GM18909 (cell line): ENCODE data around the gene APOL4.
"Not testable (repeated sequence)": the region's sequence is repeated elsewhere in the genome, so short reads cannot be mapped to it uniquely, and the experiment has no call there.

Experiments used
- ATAC-seq: cut with Tn5 transposase; IDR thresholded peaks from one replicate; pipeline ENCODE4 v1.9.1; 2021; ENCODE audit warnings: mild to moderate bottlenecking; ENCODE audit not compliant: unreplicated experiment, poor library complexity

APOL4 gene

GRCh38 chr22:36232715-36233401 lies 31.2 kb upstream of the APOL4 start:
- no peak for ATAC-seq

GRCh38 chr22:36231051-36231450 lies 29.4 kb upstream of the APOL4 start:
- ATAC-seq, result not testable (repeated sequence)

- not testable (repeated sequence) for ATAC-seq
Measured at GRCh38 chr22:36229649-36230048, 28.0 kb upstream of the APOL4 start.

- ATAC-seq, result no peak
Measured at GRCh38 chr22:36228944-36229343, 27.3 kb upstream of the APOL4 start.

- ATAC-seq, result not testable (repeated sequence)
Measured at GRCh38 chr22:36228369-36228768, 26.8 kb upstream of the APOL4 start.

- no peak for ATAC-seq
Measured at GRCh38 chr22:36227806-36228205, 26.2 kb upstream of the APOL4 start.

GRCh38 chr22:36227396-36227795 lies 25.8 kb upstream of the APOL4 start:
- ATAC-seq, result no peak

GRCh38 chr22:36226189-36226588 lies 24.6 kb upstream of the APOL4 start:
- ATAC-seq, result no peak

- ATAC-seq, result no peak
Measured at GRCh38 chr22:36225333-36225922, 23.8 kb upstream of the APOL4 start.

GRCh38 chr22:36224245-36224644 lies 22.6 kb upstream of the APOL4 start:
- no peak for ATAC-seq

GRCh38 chr22:36223504-36223903 lies 21.9 kb upstream of the APOL4 start:
- no peak for ATAC-seq

- no peak for ATAC-seq
Measured at GRCh38 chr22:36222887-36223450, 21.4 kb upstream of the APOL4 start.

- ATAC-seq, result no peak
Measured at GRCh38 chr22:36221799-36222751, 20.5 kb upstream of the APOL4 start.

- no peak for ATAC-seq
Measured at GRCh38 chr22:36220451-36220921, 18.9 kb upstream of the APOL4 start.

GRCh38 chr22:36218648-36219193 lies 17.1 kb upstream of the APOL4 start:
- ATAC-seq, result no peak

- no peak for ATAC-seq
Measured at GRCh38 chr22:36215981-36216380, 14.4 kb upstream of the APOL4 start.

- no peak for ATAC-seq
Measured at GRCh38 chr22:36213586-36213985, 12.0 kb upstream of the APOL4 start.

- ATAC-seq, result no peak
Measured at GRCh38 chr22:36212901-36213300, 11.3 kb upstream of the APOL4 start.

- no peak for ATAC-seq
Measured at GRCh38 chr22:36211237-36211861, 9.7 kb upstream of the APOL4 start.

GRCh38 chr22:36210224-36210623 lies 8.6 kb upstream of the APOL4 start:
- ATAC-seq, result no peak
